ENCODE data around the gene RABGAP1.

The RABGAP1 gene

GRCh38 chr9:123049589-123050222 is 108.9 kb downstream of the RABGAP1 start:
- no peak for DNase-seq

- DNase-seq = no peak
Observed at GRCh38 chr9:123053046-123053445, 112.2 kb downstream of the RABGAP1 start.

GRCh38 chr9:123053711-123054110 is 112.9 kb downstream of the RABGAP1 start:
- DNase-seq = no peak

DNA sequence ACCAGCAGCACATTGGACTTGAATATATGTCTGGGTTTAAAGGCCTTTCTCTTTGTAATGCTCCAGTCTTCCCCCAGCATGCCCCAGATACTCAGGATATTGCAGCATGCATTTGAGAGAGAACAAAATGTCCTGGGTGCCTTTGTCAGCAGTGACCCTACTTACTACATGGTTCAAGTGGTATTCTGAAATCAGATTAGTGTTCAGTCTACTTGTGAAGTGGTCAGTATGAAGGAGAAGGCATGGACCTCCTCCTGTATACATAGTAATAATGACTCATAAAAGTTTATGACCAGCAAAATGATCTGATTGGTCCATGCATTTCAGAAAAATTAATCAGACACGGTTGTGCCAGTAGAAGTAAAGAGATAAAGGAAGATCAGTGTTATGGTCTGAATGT is 118.0 kb downstream of the RABGAP1 start:
- no peak for DNase-seq

DNA sequence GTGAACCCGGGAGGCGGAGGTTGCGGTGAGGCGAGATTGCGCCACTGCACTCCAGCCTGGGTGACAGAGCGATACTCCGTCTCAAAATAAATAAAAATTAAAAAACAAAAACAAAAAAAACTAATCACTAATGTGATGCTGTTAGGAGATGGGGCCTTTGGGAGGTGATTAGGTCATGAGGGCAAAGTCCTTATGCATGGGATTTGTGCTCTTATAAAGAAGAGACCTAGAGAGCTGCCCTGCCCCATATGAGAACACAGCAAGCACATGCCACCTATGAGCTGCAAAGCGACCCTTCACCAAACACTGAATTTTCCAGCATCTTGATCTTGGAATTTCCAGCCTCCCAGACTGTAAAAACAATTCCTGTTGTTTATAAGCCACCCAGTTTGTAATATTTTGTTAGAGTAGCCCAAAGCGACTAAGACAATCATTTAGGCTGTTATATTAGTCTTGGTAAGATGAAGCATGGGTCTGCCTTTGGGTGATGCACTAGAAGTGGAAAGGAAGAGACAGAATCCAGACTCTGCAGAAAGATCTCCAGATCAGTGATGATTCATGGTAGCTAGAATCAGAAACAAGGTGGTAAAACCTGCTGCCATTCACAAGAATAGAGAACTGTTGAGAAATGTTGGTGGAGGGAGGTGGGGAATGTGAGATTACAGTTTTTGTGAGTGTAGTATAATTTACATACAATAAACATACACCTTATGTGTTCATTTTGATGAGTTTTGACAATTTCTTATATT is 118.8 kb downstream of the RABGAP1 start:
- no peak for DNase-seq

DNA sequence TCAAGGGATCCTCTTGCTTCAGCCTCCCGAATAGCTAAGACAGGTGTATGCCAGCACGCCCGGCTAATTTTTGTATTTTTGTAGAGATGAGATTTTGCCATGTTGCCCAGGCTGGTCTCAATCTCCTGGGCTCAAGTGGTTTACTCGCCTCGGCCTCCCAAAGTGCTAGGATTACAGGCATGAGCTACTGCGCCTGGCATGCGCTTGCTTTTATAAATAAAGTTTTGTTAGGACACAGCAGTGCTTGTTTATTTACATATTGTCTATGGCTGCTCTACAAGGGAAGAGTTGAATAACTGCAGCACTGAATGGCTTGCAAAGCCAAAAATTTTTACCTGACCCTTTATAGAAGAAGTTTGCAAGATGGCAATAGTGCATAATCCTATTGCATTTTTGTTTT is 120.4 kb downstream of the RABGAP1 start:
- DNase-seq = no peak

GRCh38 chr9:123062351-123063176 is 121.7 kb downstream of the RABGAP1 start:
- DNase-seq = no peak

GRCh38 chr9:123063177-123063598 is 122.4 kb downstream of the RABGAP1 start:
- DNase-seq = no peak

DNA sequence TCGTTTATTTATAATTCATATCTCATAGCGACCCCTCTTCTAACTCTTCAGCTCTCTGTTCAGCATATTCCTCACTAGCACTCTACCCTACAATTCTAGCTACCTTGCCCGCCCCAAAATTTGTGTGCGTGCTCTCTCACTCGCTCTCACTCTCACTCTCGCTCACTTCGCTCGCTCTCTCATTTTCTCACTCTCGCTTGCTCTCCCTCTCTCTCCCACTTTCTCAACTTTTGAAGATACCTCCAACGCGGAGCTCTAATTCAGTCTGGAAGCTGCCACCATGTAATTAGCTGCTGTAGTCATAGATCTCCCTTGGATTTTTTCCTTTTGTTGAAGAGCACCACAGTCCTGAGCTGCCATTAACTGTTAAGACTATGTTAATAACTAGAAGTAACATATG is 123.1 kb downstream of the RABGAP1 start:
- no peak for DNase-seq

- DNase-seq = no peak
Observed at GRCh38 chr9:123064716-123065115, 123.9 kb downstream of the RABGAP1 start.

- no peak for DNase-seq
Observed at GRCh38 chr9:123065196-123065595, 124.4 kb downstream of the RABGAP1 start.

- DNase-seq = no peak
Observed at GRCh38 chr9:123067136-123067535, 126.3 kb downstream of the RABGAP1 start.

- no peak for DNase-seq
Observed at GRCh38 chr9:123069010-123069481, 128.2 kb downstream of the RABGAP1 start.

DNA sequence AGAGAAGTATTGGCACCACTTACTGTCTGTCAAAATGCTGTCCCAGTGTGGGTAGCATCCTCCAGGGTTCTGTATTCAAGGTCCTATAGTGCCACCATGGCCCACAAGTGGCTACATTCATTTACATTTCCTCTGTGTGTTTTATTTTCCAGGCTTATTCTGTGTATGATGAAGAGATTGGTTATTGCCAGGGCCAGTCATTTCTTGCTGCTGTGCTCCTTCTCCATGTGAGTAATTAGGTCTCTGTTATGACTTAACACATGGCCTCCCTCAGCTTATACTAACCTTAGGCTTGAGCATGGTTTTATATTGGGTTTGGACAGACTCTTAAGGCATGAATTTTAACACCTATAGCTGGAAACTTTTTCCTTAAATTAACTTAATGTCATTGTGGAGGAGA is 129.4 kb downstream of the RABGAP1 start:
- DNase-seq = no peak

DNA sequence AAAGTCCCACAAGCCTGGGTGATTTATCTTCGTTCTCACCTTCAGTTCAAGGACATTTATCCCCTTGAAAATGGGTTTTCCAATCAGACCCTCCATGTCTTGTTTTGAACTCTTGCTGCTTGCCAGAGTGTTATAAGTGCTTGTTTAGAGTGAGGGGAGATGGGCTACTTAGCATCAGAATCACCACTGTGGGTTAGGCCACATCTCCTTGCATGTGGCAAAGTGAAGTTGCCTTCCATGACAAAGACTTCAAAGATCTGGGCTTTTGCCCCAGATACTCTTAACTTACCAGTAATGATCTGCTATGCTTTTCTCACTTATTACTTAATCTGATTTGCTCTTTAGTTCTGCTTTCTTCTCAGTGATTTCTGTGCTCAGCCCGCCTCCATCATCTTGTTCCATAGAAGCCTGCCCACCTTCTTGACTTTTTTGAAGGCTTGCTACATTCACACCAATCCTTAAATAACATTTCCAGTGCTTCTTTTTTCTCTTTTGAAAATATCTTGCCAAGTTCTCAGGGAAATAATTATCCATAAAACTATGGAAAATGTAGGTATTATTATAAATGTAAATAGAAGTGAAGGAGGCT is 131.7 kb downstream of the RABGAP1 start:
- no peak for DNase-seq

- no peak for DNase-seq
Observed at GRCh38 chr9:123073441-123073840, 132.6 kb downstream of the RABGAP1 start.

DNA sequence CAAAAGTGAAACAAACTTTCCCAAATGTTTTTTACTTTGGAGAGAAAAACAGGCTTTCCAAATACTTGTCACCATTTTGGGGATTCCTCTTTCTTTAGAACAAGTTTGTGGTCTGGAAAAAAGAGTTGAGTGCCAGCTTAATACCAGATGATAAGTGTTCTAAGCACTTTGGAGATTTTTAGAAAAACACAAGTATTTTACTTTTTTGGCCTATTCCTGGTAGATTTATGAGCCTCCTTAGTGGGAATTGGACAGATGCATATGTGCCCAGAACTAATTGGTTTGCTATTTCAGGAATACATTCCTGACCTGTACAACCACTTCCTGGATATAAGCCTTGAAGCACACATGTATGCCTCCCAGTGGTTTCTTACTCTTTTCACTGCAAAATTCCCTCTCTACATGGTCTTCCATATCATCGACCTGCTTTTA is 133.2 kb downstream of the RABGAP1 start:
- no peak for DNase-seq

DNA sequence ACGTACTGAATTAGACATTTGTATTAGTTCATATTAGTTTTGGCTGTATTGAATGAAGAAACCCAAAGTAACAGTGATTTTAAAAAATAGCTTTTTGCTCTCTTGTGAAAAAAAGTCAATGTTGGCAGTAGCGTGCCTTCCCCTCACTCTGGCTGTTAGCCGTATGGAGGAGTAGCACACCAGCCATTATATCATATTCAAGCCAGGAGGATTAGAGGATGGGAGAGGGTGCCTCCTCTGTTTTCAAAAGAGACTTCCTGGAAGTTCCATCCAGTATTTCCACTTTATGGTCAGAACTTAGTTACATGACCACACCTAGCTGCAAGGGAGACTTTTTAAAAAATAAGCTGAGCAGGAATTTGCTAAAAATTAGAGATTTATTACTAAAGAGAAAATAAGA is 133.8 kb downstream of the RABGAP1 start:
- no peak for DNase-seq

- no peak for DNase-seq
Observed at GRCh38 chr9:123080444-123080843, 139.6 kb downstream of the RABGAP1 start.

GRCh38 chr9:123081824-123082223 is 141.0 kb downstream of the RABGAP1 start:
- peak; percentile 16 for DNase-seq

GRCh38 chr9:123083680-123084079 is 142.9 kb downstream of the RABGAP1 start:
- DNase-seq = no peak

GRCh38 chr9:123084256-123084655 is 143.4 kb downstream of the RABGAP1 start:
- no peak for DNase-seq

DNA sequence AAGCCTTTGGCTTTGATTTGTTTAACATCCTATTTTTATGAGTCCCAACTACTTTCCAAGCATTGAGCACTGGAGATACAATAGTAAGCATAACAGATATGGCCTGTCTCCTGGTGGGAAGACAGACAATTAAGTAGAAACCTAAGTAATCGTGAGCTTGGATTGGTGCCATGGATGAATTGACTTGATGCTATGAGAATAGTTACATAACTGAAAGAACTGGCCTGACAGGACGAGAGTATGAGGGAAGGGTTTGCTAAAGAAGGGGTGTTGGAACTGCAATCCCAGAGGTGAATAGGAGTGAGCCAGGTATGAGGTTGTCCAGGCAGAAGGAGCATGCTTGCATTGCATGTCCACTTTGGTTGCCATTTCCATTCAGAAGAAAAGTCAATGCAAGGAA is 145.1 kb downstream of the RABGAP1 start:
- no peak for DNase-seq
